ENCODE results near the gene TCF19. TPM values are rescaled to one million over a fixed set of nuclear protein-coding genes. Genes with fewer than 3 reads are reported as not detected.

TCF19 gene
- total RNA-seq, 2 experiments from 2014 or later, result 56.7 to 61.6 TPM

GRCh38 chr6:31128093-31128676, 30.2 kb upstream of the TCF19 start:
- intact Hi-C loops (cut with micrococcal nuclease; ENCODE audit: unreplicated experiment), result no loop called here
- H3K79me2 ChIP-seq (ENCODE audit: insufficient read depth, low read depth, low read length), result no peaks in the 10 kb centered on the region
- H3K36me3 ChIP-seq (ENCODE audit: insufficient read depth, low read length), result no peaks in the 10 kb centered on the region
- no peak overlapping the region for H3K27ac ChIP-seq (ENCODE audit: low read depth, low read length, poor library complexity, severe bottlenecking)
- POLR2A ChIA-PET, result no interaction called here
- no peaks in the 10 kb centered on the region for H3K9me3 ChIP-seq (ENCODE audit: low read length)
- H3K4me1 ChIP-seq (ENCODE audit: insufficient read depth, low read length, poor library complexity, severe bottlenecking), result no peaks in the 10 kb centered on the region
- TF ChIP-seq EZH2phosphoT487 (IDR thresholded peaks at IDR 0.05; ENCODE audit: borderline replicate concordance, low read depth, low read length), result no peak
- peak; percentile 82 for TF ChIP-seq CTCF (conservative IDR thresholded peaks at IDR 0.05; ENCODE audit: low read length)
- CTCF ChIA-PET (ENCODE audit: unreplicated experiment), result interaction anchor here (0.8 kb wide), 1 partner anchor 94 kb away, joined by 3 read pairs; no protein-coding TSS in a partner anchor
- no TSS peak for BruUV-seq (replicated peaks)
- no peaks in the 10 kb centered on the region for H3K9me2 ChIP-seq (ENCODE audit: insufficient read depth, low read length)
- H2AFZ ChIP-seq (ENCODE audit: low read length), result no peak overlapping the region
- no peaks in the 10 kb centered on the region for H4K20me1 ChIP-seq (ENCODE audit: insufficient read depth, low read length)
- H3K4me3 ChIP-seq (ENCODE audit: low read depth, low read length, poor library complexity, severe bottlenecking), result no peak overlapping the region
- DNase-seq (ENCODE audit: low spot score), result peak; percentile 73
- H3K4me2 ChIP-seq (ENCODE audit: low read length), result no peak overlapping the region

GRCh38 chr6:31129130-31129529, 29.3 kb upstream of the TCF19 start:
- H3K9me2 ChIP-seq (ENCODE audit: insufficient read depth, low read length), result no peaks in the 10 kb centered on the region
- H3K4me2 ChIP-seq (ENCODE audit: low read length), result no peak overlapping the region
- no peaks in the 10 kb centered on the region for H3K9me3 ChIP-seq (ENCODE audit: low read length)
- no TSS peak for BruUV-seq (replicated peaks)
- POLR2A ChIA-PET, result no interaction called here
- H3K27ac ChIP-seq (ENCODE audit: low read depth, low read length, poor library complexity, severe bottlenecking), result no peak overlapping the region
- H2AFZ ChIP-seq (ENCODE audit: low read length), result no peak overlapping the region
- no peaks in the 10 kb centered on the region for H3K36me3 ChIP-seq (ENCODE audit: insufficient read depth, low read length)
- no peaks in the 10 kb centered on the region for H4K20me1 ChIP-seq (ENCODE audit: insufficient read depth, low read length)
- H3K4me1 ChIP-seq (ENCODE audit: insufficient read depth, low read length, poor library complexity, severe bottlenecking), result no peaks in the 10 kb centered on the region
- CTCF ChIA-PET (ENCODE audit: unreplicated experiment), result interaction anchor here (0.8 kb wide), 1 partner anchor 93 kb away, joined by 3 read pairs; no protein-coding TSS in a partner anchor
- no peak overlapping the region for H3K4me3 ChIP-seq (ENCODE audit: low read depth, low read length, poor library complexity, severe bottlenecking)
- intact Hi-C loops (cut with micrococcal nuclease; ENCODE audit: unreplicated experiment), result no loop called here
- H3K79me2 ChIP-seq (ENCODE audit: insufficient read depth, low read depth, low read length), result no peaks in the 10 kb centered on the region
- DNase-seq (ENCODE audit: low spot score), result no peak
- no peak for TF ChIP-seq CTCF (conservative IDR thresholded peaks at IDR 0.05; ENCODE audit: low read length)
- TF ChIP-seq EZH2phosphoT487 (IDR thresholded peaks at IDR 0.05; ENCODE audit: borderline replicate concordance, low read depth, low read length), result no peak

- no peak for DNase-seq (ENCODE audit: low spot score)
- Histone ChIP-seq H4K20me1 (ENCODE audit: insufficient read depth, low read length) (no peaks in the 10 kb centered on the region), H3K9me2 (ENCODE audit: insufficient read depth, low read length) (no peaks in the 10 kb centered on the region), H3K4me3 (ENCODE audit: low read depth, low read length, poor library complexity, severe bottlenecking) (no peak overlapping the region), H3K36me3 (ENCODE audit: insufficient read depth, low read length) (no peaks in the 10 kb centered on the region), H3K79me2 (ENCODE audit: insufficient read depth, low read depth, low read length) (no peaks in the 10 kb centered on the region), H2AFZ (ENCODE audit: low read length) (no peak overlapping the region), H3K9me3 (ENCODE audit: low read length) (no peaks in the 10 kb centered on the region), H3K4me2 (ENCODE audit: low read length) (no peak overlapping the region), H3K4me1 (ENCODE audit: insufficient read depth, low read length, poor library complexity, severe bottlenecking) (no peaks in the 10 kb centered on the region), H3K27ac (ENCODE audit: low read depth, low read length, poor library complexity, severe bottlenecking) (no peak overlapping the region)
- no peak for TF ChIP-seq CTCF (conservative IDR thresholded peaks at IDR 0.05; ENCODE audit: low read length)
- no peak for TF ChIP-seq EZH2phosphoT487 (IDR thresholded peaks at IDR 0.05; ENCODE audit: borderline replicate concordance, low read depth, low read length)
- BruUV-seq (replicated peaks), result no TSS peak
- POLR2A ChIA-PET, result no interaction called here
- intact Hi-C loops (cut with micrococcal nuclease; ENCODE audit: unreplicated experiment), result no loop called here
- CTCF ChIA-PET (ENCODE audit: unreplicated experiment), result interaction anchor here (0.5 kb wide), 1 partner anchor 247 kb away, joined by 12 read pairs; no protein-coding TSS in a partner anchor
Observed at GRCh38 chr6:31130751-31131150, 27.6 kb upstream of the TCF19 start.

All from OCI-LY7 (cell line).